HepG2 (cell line): ENCODE measurements around the gene SLC13A5. TPM values are rescaled to one million over a fixed set of nuclear protein-coding genes. Genes with fewer than 3 reads are reported as not detected.

ENCODE experiments used
- AHR ChIP-seq: IDR thresholded peaks from 2 replicates; pipeline ENCODE4 v1.6.1; 2018; ENCODE audit warnings: missing genetic modification reagents, missing compliant biosample characterization
- NFE2L1 ChIP-seq: sonication (generic); formaldehyde crosslinking; IDR thresholded peaks from 2 replicates; pipeline ENCODE4 v1.4.0; 2020; ENCODE audit warnings: missing genetic modification reagents, mild to moderate bottlenecking, borderline replicate concordance
- TEAD3 ChIP-seq: optimal IDR thresholded peaks from 2 replicates; pipeline ENCODE3; 2016; ENCODE audit warnings: borderline replicate concordance
- ZNF44 ChIP-seq: sonication (generic); formaldehyde crosslinking; IDR thresholded peaks from 2 replicates; pipeline ENCODE4 v1.5.1; 2020; ENCODE audit warnings: mild to moderate bottlenecking, missing genetic modification reagents
- ZNF567 ChIP-seq: sonication (generic); formaldehyde crosslinking; IDR thresholded peaks from 2 replicates; pipeline ENCODE4 v1.8.1; 2023; ENCODE audit warnings: mild to moderate bottlenecking, missing genetic modification reagents, borderline replicate concordance
- ZNF766 ChIP-seq: sonication (generic); formaldehyde crosslinking; IDR thresholded peaks from 2 replicates; pipeline ENCODE4 v1.5.0; 2020; ENCODE audit warnings: missing genetic modification reagents, borderline replicate concordance
- polyA plus RNA-seq, 8 experiments: library from polyadenylated mRNA; depleted of rRNA in 3 of 8; stranded (reverse) in 7 of 8; unstranded in 1 of 8; fragments of >200 nt; fragmentation: Illumina TruSeq in 4 of 8; extraction: Trizol in 4 of 8; gene quantifications; 2 replicates each; pipeline versions ENCODE4 v1.2.1 to v1.2.3, GENCODE V29; 2011 to 2016; ENCODE audit warnings: low read depth in 4 of 8, missing spikeins in 1 of 8, mixed read lengths in 1 of 8; ENCODE audit not compliant: insufficient read depth in 1 of 8
- total RNA-seq, 5 experiments: library from RNA; depleted of rRNA; stranded (reverse); fragments of >200 nt; fragmentation: Illumina TruSeq; extraction: Trizol; gene quantifications; 2 replicates each; pipeline ENCODE4 v1.2.3, GENCODE V29; 2016; ENCODE audit warnings: low read depth in 1 of 5
- TF ChIP-seq, protein P1 (sequence below): sonication (generic); formaldehyde crosslinking; IDR thresholded peaks from one replicate; pipeline ENCODE4 v1.5.1; 2020; ENCODE audit warnings: mild to moderate bottlenecking, missing genetic modification reagents; ENCODE audit errors: not compliant biosample characterization
- TF ChIP-seq, protein P2 (sequence below): sonication (generic); formaldehyde crosslinking; IDR thresholded peaks from 2 replicates; pipeline ENCODE4 v1.4.0; 2020; ENCODE audit warnings: missing genetic modification reagents
- TF ChIP-seq, protein P3 (sequence below): sonication (generic); formaldehyde crosslinking; IDR thresholded peaks from 2 replicates; pipeline ENCODE4 v1.4.0; 2020; ENCODE audit warnings: missing genetic modification reagents, mild to moderate bottlenecking, borderline replicate concordance

SLC13A5 gene
- total and polyA plus RNA-seq, 2 of the 13 experiments (the other 11 are each of a cell fraction or from before 2014, with no cell fraction given) = 42.8 to 310 TPM

DNA sequence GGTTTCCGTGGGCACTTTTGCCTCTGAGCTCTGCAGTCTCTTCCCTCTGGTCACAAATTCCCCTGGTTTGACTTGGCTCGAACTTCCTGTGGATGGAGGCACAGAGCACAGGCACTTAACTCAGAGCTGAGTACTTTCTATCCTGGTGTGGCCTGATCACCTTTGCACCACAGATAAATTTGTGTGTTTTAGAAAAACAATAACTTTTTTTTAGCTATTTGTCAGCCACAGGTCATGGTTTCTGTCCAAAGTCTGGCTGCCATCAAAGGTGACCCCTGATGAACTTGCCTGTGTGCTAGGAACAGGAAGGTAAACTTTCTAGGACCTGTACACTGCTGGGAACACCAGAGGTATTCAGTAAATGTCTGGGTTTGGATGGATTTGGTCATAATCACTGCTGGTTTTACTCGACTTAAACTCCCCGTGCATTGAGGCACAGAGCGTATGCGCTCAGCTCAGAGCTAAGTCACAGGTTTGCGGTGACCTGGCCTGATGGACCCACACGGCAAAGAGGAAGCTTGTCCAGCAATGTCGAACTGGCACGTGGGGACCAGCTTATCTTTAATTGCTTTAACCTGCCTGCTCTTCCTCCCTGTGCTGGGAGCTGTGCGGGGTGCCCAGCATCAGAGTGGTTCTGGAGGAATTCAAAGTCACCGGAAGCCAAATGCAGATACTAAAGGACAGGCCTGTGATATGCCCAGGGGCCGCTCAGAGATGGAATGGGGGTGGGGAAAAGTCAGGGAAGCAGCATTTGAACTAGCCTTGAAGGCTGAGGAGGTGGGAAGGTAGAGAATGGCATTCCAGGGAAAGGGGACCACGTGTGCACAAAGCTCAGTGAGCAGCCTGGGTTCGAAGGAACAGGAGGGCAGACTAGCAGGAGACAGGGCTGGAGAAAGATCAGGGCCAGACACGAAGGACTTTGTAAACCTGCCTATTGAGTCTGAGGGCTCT lies 12.9 kb downstream of the SLC13A5 start (continued):
- TF ChIP-seq, protein P1, sequence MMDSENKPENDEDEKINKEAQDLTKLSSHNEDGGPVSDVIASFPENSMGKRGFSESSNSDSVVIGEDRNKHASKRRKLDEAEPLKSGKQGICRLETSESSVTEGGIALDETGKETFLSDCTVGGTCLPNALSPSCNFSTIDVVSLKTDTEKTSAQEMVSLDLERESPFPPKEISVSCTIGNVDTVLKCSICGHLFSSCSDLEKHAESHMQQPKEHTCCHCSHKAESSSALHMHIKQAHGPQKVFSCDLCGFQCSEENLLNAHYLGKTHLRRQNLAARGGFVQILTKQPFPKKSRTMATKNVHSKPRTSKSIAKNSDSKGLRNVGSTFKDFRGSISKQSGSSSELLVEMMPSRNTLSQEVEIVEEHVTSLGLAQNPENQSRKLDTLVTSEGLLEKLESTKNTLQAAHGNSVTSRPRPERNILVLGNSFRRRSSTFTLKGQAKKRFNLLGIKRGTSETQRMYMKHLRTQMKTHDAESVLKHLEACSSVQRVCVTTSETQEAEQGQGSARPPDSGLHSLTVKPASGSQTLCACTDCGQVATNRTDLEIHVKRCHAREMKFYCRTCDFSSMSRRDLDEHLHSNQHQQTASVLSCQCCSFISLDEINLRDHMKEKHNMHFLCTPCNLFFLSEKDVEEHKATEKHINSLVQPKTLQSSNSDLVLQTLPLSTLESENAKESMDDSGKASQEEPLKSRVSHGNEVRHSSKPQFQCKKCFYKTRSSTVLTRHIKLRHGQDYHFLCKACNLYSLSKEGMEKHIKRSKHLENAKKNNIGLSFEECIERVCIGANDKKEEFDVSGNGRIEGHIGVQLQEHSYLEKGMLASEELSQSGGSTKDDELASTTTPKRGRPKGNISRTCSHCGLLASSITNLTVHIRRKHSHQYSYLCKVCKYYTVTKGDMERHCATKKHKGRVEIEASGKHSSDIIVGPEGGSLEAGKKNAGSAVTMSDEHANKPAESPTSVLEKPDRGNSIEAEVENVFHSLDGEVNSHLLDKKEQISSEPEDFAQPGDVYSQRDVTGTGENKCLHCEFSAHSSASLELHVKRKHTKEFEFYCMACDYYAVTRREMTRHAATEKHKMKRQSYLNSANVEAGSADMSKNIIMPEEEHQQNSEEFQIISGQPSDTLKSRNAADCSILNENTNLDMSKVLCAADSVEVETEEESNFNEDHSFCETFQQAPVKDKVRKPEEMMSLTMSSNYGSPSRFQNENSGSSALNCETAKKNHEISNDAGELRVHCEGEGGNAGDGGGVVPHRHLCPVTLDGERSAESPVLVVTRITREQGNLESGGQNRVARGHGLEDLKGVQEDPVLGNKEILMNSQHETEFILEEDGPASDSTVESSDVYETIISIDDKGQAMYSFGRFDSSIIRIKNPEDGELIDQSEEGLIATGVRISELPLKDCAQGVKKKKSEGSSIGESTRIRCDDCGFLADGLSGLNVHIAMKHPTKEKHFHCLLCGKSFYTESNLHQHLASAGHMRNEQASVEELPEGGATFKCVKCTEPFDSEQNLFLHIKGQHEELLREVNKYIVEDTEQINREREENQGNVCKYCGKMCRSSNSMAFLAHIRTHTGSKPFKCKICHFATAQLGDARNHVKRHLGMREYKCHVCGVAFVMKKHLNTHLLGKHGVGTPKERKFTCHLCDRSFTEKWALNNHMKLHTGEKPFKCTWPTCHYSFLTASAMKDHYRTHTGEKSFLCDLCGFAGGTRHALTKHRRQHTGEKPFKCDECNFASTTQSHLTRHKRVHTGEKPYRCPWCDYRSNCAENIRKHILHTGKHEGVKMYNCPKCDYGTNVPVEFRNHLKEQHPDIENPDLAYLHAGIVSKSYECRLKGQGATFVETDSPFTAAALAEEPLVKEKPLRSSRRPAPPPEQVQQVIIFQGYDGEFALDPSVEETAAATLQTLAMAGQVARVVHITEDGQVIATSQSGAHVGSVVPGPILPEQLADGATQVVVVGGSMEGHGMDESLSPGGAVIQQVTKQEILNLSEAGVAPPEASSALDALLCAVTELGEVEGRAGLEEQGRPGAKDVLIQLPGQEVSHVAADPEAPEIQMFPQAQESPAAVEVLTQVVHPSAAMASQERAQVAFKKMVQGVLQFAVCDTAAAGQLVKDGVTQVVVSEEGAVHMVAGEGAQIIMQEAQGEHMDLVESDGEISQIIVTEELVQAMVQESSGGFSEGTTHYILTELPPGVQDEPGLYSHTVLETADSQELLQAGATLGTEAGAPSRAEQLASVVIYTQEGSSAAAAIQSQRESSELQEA = no peak
- TF ChIP-seq ZNF567 (CRISPR knock-in tag) (no peak), ZNF44 (CRISPR knock-in tag) (no peak; the same call in 1 of the 2 replicates), NFE2L1 (CRISPR knock-in tag) (no peak), ZNF766 (CRISPR knock-in tag) (peak; percentile 27; the same call in 1 of the 2 replicates), TEAD3 (CRISPR knock-in tag) (peak; percentile 81), AHR (no peak)
- TF ChIP-seq, protein P2, sequence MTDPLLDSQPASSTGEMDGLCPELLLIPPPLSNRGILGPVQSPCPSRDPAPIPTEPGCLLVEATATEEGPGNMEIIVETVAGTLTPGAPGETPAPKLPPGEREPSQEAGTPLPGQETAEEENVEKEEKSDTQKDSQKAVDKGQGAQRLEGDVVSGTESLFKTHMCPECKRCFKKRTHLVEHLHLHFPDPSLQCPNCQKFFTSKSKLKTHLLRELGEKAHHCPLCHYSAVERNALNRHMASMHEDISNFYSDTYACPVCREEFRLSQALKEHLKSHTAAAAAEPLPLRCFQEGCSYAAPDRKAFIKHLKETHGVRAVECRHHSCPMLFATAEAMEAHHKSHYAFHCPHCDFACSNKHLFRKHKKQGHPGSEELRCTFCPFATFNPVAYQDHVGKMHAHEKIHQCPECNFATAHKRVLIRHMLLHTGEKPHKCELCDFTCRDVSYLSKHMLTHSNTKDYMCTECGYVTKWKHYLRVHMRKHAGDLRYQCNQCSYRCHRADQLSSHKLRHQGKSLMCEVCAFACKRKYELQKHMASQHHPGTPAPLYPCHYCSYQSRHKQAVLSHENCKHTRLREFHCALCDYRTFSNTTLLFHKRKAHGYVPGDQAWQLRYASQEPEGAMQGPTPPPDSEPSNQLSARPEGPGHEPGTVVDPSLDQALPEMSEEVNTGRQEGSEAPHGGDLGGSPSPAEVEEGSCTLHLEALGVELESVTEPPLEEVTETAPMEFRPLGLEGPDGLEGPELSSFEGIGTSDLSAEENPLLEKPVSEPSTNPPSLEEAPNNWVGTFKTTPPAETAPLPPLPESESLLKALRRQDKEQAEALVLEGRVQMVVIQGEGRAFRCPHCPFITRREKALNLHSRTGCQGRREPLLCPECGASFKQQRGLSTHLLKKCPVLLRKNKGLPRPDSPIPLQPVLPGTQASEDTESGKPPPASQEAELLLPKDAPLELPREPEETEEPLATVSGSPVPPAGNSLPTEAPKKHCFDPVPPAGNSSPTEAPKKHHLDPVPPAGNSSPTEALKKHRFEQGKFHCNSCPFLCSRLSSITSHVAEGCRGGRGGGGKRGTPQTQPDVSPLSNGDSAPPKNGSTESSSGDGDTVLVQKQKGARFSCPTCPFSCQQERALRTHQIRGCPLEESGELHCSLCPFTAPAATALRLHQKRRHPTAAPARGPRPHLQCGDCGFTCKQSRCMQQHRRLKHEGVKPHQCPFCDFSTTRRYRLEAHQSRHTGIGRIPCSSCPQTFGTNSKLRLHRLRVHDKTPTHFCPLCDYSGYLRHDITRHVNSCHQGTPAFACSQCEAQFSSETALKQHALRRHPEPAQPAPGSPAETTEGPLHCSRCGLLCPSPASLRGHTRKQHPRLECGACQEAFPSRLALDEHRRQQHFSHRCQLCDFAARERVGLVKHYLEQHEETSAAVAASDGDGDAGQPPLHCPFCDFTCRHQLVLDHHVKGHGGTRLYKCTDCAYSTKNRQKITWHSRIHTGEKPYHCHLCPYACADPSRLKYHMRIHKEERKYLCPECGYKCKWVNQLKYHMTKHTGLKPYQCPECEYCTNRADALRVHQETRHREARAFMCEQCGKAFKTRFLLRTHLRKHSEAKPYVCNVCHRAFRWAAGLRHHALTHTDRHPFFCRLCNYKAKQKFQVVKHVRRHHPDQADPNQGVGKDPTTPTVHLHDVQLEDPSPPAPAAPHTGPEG = 0 out of 2 replicates have a peak, but pooled peaks have one; percentile 28
- TF ChIP-seq, protein P3, sequence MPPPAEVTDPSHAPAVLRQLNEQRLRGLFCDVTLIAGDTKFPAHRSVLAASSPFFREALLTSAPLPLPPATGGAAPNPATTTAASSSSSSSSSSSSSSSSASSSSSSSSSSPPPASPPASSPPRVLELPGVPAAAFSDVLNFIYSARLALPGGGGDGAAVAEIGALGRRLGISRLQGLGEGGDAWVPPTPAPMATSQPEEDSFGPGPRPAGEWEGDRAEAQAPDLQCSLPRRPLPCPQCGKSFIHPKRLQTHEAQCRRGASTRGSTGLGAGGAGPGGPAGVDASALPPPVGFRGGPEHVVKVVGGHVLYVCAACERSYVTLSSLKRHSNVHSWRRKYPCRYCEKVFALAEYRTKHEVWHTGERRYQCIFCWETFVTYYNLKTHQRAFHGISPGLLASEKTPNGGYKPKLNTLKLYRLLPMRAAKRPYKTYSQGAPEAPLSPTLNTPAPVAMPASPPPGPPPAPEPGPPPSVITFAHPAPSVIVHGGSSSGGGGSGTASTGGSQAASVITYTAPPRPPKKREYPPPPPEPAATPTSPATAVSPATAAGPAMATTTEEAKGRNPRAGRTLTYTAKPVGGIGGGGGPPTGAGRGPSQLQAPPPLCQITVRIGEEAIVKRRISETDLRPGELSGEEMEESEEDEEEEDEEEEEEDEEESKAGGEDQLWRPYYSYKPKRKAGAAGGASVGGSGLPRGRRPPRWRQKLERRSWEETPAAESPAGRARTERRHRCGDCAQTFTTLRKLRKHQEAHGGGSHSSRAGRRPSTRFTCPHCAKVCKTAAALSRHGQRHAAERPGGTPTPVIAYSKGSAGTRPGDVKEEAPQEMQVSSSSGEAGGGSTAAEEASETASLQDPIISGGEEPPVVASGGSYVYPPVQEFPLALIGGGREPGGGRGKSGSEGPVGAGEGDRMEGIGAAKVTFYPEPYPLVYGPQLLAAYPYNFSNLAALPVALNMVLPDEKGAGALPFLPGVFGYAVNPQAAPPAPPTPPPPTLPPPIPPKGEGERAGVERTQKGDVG (CRISPR knock-in tag) = no peak
